Lung (tissue), 12 donors: ENCODE measurements around the gene ZDHHC11. TPM values are rescaled to one million over a fixed set of nuclear protein-coding genes. Genes with fewer than 3 reads are reported as not detected.
"Not testable (repeated sequence)": the region's sequence is repeated elsewhere in the genome, so short reads cannot be mapped to it uniquely, and the experiment has no call there.

Experiments used
- ATAC-seq: fragments of 200-7000 bp; cut with Tn5 transposase; one replicate; pipeline ENCODE4 v1.9.1; 2020; ENCODE audit warnings: moderate number of reproducible peaks; ENCODE audit not compliant: insufficient read depth, low FRiP score
- DNase-seq, 3 donors: peaks; one replicate each; pipeline ENCODE4 v3.0.0-alpha.2; 2013 to 2017
- H3K27ac ChIP-seq, 2 donors: one replicate each; pipeline ENCODE4 v1.5.1; 2013; ENCODE audit warnings: mild to moderate bottlenecking in 2 of 2, moderate library complexity in 2 of 2, control low read depth in 1 of 2, inconsistent platforms in 1 of 2, low read depth in 1 of 2, low read length in 1 of 2
- H3K27me3 ChIP-seq, 3 donors: one replicate each; pipeline ENCODE4 v1.5.1; 2013; ENCODE audit warnings: low read length in 2 of 3; ENCODE audit not compliant: control insufficient read depth in 3 of 3, insufficient read depth in 3 of 3
- H3K36me3 ChIP-seq, 4 donors: one replicate each; pipeline ENCODE4 v1.5.1; 2013; ENCODE audit warnings: low read length in 4 of 4, mild to moderate bottlenecking in 1 of 4, moderate library complexity in 1 of 4; ENCODE audit not compliant: control insufficient read depth in 4 of 4, insufficient read depth in 4 of 4
- H3K4me1 ChIP-seq, 5 donors: one replicate each; pipeline ENCODE4 v1.5.1; 2013; ENCODE audit warnings: low read length in 5 of 5, mild to moderate bottlenecking in 2 of 5, moderate library complexity in 1 of 5; ENCODE audit not compliant: control insufficient read depth in 5 of 5, insufficient read depth in 5 of 5
- H3K4me3 ChIP-seq: one replicate; pipeline ENCODE4 v1.5.1; 2013; ENCODE audit warnings: mild to moderate bottlenecking, control low read depth, moderate library complexity
- H3K9ac ChIP-seq, 2 donors: one replicate each; pipeline ENCODE4 v1.5.1; 2013; ENCODE audit warnings: low read length in 2 of 2, control low read depth in 1 of 2; ENCODE audit not compliant: insufficient read depth in 1 of 2
- H3K9me3 ChIP-seq, 4 donors: one replicate each; pipeline ENCODE4 v1.5.1; 2013; ENCODE audit warnings: low read length in 3 of 4, mild to moderate bottlenecking in 1 of 4, moderate library complexity in 1 of 4; ENCODE audit not compliant: control insufficient read depth in 4 of 4, insufficient read depth in 3 of 4
- WGBS, 2 donors: extraction: QIAGEN DNeasy Blood & Tissue Kit; methylation state at CpG; one replicate each; pipeline ENCODE4 v1.1.7; 2013; 5-methylcytosine and 5-hydroxymethylcytosine counted together
- polyA plus RNA-seq, 2 donors: library from polyadenylated mRNA; stranded (reverse); fragments of 200-250 nt; gene quantifications; one replicate each; pipeline ENCODE4 v1.2.1, GENCODE V29; 2013
- total RNA-seq, 2 donors: library from RNA; depleted of rRNA in 1 of 2; stranded (reverse); fragments of >200 nt in 1 of 2; gene quantifications; one replicate each; pipeline ENCODE4 v1.2.1, GENCODE V29; 2014 to 2021
- TF ChIP-seq, protein P1 (sequence below): IDR thresholded peaks from 2 replicates; pipeline ENCODE4 v1.5.1; 2012; ENCODE audit warnings: mild to moderate bottlenecking; ENCODE audit errors: control extremely low read depth, extremely low read depth
- donor health status: control.
- donor health status: control.
- donor health status: Bipolar disorder and iron deficiency.
- donor health status: healthy.
- donor health status: DM: yes; HTN: yes; CAD: no.

The ZDHHC11 gene
- total and polyA plus RNA-seq, 4 donors = 6.8 to 110 (median 20.5) TPM

DNA sequence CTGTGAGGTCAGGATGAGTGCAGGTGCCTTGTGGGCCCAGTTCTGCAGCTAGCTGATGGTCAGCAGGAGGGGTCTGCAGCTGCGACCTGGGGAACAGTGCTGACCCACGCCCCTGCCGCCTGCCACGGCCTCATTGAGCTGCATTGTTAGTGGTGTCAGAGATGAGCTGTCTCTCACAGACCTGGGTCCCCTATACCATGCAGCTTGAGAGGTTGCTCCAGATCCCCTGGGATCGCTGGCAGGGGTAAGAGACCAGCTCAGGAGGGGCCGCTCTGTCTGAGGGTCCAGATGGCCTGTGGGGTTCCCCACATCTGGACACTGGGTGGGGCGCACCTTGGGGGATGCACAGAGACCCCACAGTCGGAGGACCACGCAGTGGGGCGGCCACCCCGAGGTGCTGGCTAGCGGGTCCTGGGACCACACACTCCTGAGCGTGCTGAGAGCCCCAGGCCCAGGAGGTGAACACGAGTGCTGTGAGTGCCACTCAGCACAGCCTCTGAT lies 13.1 kb downstream of the ZDHHC11 start:
- H3K27ac ChIP-seq, H3K27me3 ChIP-seq, H3K36me3 ChIP-seq, H3K9me3 ChIP-seq, DNase-seq, ATAC-seq, H3K4me3 ChIP-seq, H3K4me1 ChIP-seq, H3K9ac ChIP-seq: not testable (repeated sequence)
- WGBS, 2 donors = 94 to 95% methylated on average over 14 of the region's 14 CpGs

DNA sequence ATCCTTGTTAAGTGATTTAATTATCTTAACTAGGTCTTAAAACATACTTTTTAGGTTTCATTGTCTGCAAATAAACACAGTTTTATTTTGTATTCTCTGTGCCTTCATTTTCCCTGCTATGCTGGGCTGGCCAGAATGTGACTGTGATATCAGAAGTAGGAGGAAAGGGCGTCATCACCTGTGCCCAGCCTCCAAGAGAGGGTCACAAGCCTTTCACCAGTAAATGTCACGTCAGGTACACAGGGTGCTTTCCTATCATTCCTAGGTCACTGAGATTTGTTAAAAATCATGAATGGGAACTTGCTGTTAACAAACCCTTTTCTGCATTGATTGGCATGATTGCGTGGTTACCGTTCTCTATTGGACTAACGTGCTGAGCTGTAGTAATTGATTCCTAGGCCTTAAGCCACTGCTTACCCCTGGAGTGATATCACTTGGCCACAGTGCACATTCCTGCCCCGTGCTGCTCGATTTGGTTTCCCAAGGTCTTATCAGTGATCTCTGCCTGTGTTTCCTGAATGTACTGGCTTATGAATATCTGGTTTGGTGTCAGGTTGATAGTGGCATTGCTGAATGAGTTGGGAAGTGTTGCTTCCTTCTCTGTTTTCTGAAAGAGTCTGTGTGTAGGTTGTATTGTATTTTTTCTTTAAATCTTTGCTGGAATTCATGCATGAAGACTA lies 14.7 kb downstream of the ZDHHC11 start:
- not testable (repeated sequence) for ATAC-seq

DNA sequence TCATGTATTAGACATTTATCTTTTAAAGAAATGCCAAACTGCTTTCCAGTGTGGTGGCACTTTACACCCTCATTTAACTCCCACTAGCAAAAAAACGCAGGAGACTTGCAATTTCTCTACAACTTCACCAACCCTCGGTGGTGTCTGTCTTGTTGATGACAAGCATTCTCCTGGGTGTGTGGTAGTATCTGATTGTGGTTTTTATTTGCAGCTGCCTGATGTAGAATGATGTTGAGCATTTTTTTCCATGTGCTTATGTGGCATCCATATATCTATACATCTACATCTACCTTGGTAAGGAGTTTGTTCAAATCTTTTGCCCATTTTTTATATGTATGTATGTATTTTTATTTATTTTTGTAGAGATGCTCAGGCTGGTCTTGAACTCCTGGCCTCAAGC lies 16.8 kb downstream of the ZDHHC11 start:
- not testable (repeated sequence) for H3K27me3 ChIP-seq, H3K9ac ChIP-seq, H3K27ac ChIP-seq, DNase-seq, H3K4me1 ChIP-seq, H3K36me3 ChIP-seq, H3K4me3 ChIP-seq, H3K9me3 ChIP-seq, ATAC-seq
- WGBS, 2 donors = 70 to 82% methylated on average over 2 of the region's 2 CpGs

More for the DNA sequence above, 14.7 kb downstream of the ZDHHC11 start:
- not testable (repeated sequence) for H3K4me1 ChIP-seq, H3K9me3 ChIP-seq, H3K36me3 ChIP-seq, DNase-seq, H3K9ac ChIP-seq, H3K4me3 ChIP-seq, H3K27me3 ChIP-seq, H3K27ac ChIP-seq
- WGBS, 2 donors = 54 to 57% methylated on average over 7 of the region's 7 CpGs

DNA sequence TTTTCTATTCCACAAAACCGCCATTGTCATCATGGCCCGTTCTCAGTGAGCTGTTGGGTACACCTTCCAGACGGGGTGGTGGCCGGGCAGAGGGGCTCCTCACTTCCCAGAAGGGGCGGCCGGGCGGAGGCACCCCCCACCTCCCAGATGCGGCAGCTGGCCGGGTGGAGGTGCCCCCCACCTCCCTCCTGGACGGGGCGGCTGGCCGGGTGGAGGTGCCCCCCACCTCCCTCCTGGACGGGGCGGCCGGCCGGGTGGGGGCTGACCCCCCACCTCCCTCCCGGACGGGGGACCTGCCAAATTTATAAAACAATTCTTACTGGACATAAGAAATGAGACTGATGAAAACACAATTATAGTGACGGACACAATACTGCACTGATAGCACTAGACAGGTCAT lies 22.6 kb downstream of the ZDHHC11 start:
- H3K9ac ChIP-seq, H3K4me3 ChIP-seq, H3K9me3 ChIP-seq, H3K27me3 ChIP-seq, H3K36me3 ChIP-seq, ATAC-seq, H3K4me1 ChIP-seq, DNase-seq, H3K27ac ChIP-seq: not testable (repeated sequence)
- WGBS, 2 donors = 94 to 95% methylated on average over 16 to 17 of the region's 19 CpGs

DNA sequence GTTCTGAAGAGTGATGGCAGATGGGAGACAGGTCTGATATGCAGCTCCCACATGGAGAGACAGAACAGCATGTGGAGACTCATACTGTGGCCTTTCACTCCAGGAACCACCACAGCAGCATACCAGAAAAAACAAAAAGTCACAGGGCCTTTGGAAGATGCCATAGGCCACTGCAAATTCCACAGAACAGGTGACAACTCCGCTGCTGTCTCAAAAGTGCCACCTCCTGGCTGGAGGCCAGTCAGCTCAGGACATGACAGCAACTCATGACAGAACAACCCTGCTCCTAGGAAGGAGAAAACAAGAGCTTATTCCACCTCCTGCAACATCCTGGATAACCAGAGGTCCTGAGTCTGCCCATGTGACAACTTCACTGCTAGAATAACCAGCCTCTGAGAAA lies 25.2 kb downstream of the ZDHHC11 start:
- not testable (repeated sequence) for H3K36me3 ChIP-seq, ATAC-seq, H3K4me1 ChIP-seq, H3K27me3 ChIP-seq, H3K27ac ChIP-seq, H3K4me3 ChIP-seq, H3K9ac ChIP-seq, DNase-seq, H3K9me3 ChIP-seq
- WGBS, 2 donors = 40 to 78% methylated on average over 1 of the region's 1 CpG

DNA sequence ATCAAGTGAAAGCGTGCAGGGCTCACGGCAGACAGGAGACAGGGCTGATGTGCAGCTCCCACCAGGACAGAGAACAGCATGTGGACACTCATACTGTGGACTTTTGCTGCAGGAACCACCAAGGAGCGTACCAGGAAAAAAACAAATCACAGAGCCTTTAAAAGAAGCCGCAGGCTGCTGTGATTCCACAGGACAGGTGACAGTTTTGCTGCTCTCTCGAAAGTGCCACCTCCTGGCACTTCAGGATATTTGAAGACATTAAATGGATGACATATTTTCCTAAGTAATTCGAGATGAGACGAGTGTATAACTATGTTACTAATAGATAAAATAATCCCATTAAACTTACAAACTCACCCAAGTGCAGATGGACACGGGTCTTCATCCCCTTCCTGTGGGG lies 29.3 kb downstream of the ZDHHC11 start:
- ATAC-seq (no peak), DNase-seq (no peak)
- Histone ChIP-seq H3K4me3 (no peak overlapping the region), H3K27ac (no peak overlapping the region), H3K36me3 (peaks cover 0 to 5% (median under 1%) of the 10 kb centered on the region in 4 donors), H3K9me3 (no peaks in the 10 kb centered on the region), H3K27me3 (no peaks in the 10 kb centered on the region), H3K9ac (no peak overlapping the region), H3K4me1 (no peaks in the 10 kb centered on the region)
- TF ChIP-seq, protein P1, sequence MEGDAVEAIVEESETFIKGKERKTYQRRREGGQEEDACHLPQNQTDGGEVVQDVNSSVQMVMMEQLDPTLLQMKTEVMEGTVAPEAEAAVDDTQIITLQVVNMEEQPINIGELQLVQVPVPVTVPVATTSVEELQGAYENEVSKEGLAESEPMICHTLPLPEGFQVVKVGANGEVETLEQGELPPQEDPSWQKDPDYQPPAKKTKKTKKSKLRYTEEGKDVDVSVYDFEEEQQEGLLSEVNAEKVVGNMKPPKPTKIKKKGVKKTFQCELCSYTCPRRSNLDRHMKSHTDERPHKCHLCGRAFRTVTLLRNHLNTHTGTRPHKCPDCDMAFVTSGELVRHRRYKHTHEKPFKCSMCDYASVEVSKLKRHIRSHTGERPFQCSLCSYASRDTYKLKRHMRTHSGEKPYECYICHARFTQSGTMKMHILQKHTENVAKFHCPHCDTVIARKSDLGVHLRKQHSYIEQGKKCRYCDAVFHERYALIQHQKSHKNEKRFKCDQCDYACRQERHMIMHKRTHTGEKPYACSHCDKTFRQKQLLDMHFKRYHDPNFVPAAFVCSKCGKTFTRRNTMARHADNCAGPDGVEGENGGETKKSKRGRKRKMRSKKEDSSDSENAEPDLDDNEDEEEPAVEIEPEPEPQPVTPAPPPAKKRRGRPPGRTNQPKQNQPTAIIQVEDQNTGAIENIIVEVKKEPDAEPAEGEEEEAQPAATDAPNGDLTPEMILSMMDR = no peak
- 83 to 86% methylated on average over 8 of the region's 8 CpGs for WGBS, 2 donors
